Mesenchymal stem cell (in vitro differentiated cells and primary cell): ENCODE results near the gene GNAO1.

Experiments
- DNase-seq: peaks from one replicate; pipeline ENCODE4 v3.0.0-alpha.2; 2013
- H2AFZ ChIP-seq: one replicate; pipeline ENCODE4 v1.6.1; 2013; ENCODE audit warnings: low read depth, mild to moderate bottlenecking, control low read depth, inconsistent platforms, low read length, moderate library complexity
- H2AK5ac ChIP-seq: 2 replicates; pipeline ENCODE4 v1.6.1; 2013; ENCODE audit warnings: low read length, moderate library complexity, mild to moderate bottlenecking, inconsistent platforms; ENCODE audit not compliant: severe bottlenecking
- H2BK120ac ChIP-seq: one replicate; pipeline ENCODE4 v1.6.1; 2013; ENCODE audit warnings: low read depth, mild to moderate bottlenecking, inconsistent platforms, low read length, moderate library complexity
- H2BK12ac ChIP-seq, 2 experiments: one replicate each; pipeline ENCODE4 v1.6.1; 2013; ENCODE audit warnings: inconsistent platforms in 2 of 2, low read length in 2 of 2, mild to moderate bottlenecking in 2 of 2, moderate library complexity in 2 of 2, control low read depth in 1 of 2
- H2BK15ac ChIP-seq: one replicate; pipeline ENCODE4 v1.6.1; 2013; ENCODE audit warnings: mild to moderate bottlenecking, low read depth, inconsistent platforms; ENCODE audit not compliant: poor library complexity, severe bottlenecking
- H2BK5ac ChIP-seq: 2 replicates; pipeline ENCODE4 v1.6.1; 2013; ENCODE audit warnings: low read depth, mild to moderate bottlenecking, low read length, control low read depth, inconsistent platforms; ENCODE audit not compliant: poor library complexity, severe bottlenecking
- H3K14ac ChIP-seq, 2 experiments: one replicate each; pipeline ENCODE4 v1.6.1; 2013; ENCODE audit warnings: inconsistent platforms in 2 of 2, low read length in 2 of 2, control low read depth in 1 of 2, mild to moderate bottlenecking in 1 of 2, moderate library complexity in 1 of 2
- H3K18ac ChIP-seq, 2 experiments: one replicate each; pipeline ENCODE4 v1.6.1; 2013; ENCODE audit warnings: inconsistent platforms in 2 of 2, low read length in 2 of 2, control low read depth in 1 of 2, low read depth in 1 of 2, mild to moderate bottlenecking in 1 of 2
- H3K23ac ChIP-seq, 2 experiments: one replicate each; pipeline ENCODE4 v1.6.1; 2013; ENCODE audit warnings: inconsistent platforms in 2 of 2, low read length in 2 of 2, mild to moderate bottlenecking in 2 of 2, moderate library complexity in 2 of 2, control low read depth in 1 of 2
- H3K27ac ChIP-seq: 2 replicates; pipeline ENCODE4 v1.5.1; 2013; ENCODE audit warnings: mild to moderate bottlenecking, moderate library complexity, low read length, control low read depth, inconsistent platforms; ENCODE audit not compliant: poor library complexity, severe bottlenecking
- H3K27me3 ChIP-seq, 2 experiments: 2 replicates each; pipeline versions ENCODE4 v1.6.1 to v1.7.0; 2013; ENCODE audit warnings: low read length in 2 of 2, mild to moderate bottlenecking in 2 of 2, moderate library complexity in 2 of 2, control low read depth in 1 of 2, inconsistent platforms in 1 of 2; ENCODE audit not compliant: control insufficient read depth in 1 of 2, insufficient read depth in 1 of 2
- H3K36me3 ChIP-seq, 2 experiments: 2 replicates each; pipeline versions ENCODE4 v1.6.1 to v1.7.0; 2013; ENCODE audit warnings: low read length in 2 of 2, control low read depth in 1 of 2, inconsistent platforms in 1 of 2, low read depth in 1 of 2, mild to moderate bottlenecking in 1 of 2; ENCODE audit not compliant: insufficient read depth in 2 of 2, control insufficient read depth in 1 of 2
- H3K4ac ChIP-seq, 2 experiments: one replicate each; pipeline ENCODE4 v1.6.1; 2013; ENCODE audit warnings: inconsistent platforms in 2 of 2, low read length in 2 of 2, mild to moderate bottlenecking in 2 of 2, moderate library complexity in 2 of 2, control low read depth in 1 of 2, low read depth in 1 of 2
- H3K4me1 ChIP-seq: 2 replicates; pipeline ENCODE4 v1.6.1; 2013; ENCODE audit warnings: low read depth, low read length, control low read depth; ENCODE audit not compliant: control insufficient read depth, insufficient read depth
- H3K4me2 ChIP-seq: 2 replicates; pipeline ENCODE4 v1.6.1; 2013; ENCODE audit warnings: low read length, mild to moderate bottlenecking, inconsistent platforms; ENCODE audit not compliant: poor library complexity, severe bottlenecking
- H3K4me3 ChIP-seq, 2 experiments: 2 replicates each; pipeline versions ENCODE4 v1.5.1 to v1.7.0; 2013; ENCODE audit warnings: low read length in 2 of 2, mild to moderate bottlenecking in 2 of 2, control low read depth in 1 of 2, low read depth in 1 of 2; ENCODE audit not compliant: insufficient read depth in 1 of 2
- H3K79me1 ChIP-seq: replicated peaks from 2 replicates; pipeline ENCODE4 v1.6.1; 2013; ENCODE audit warnings: mild to moderate bottlenecking, control low read depth, low read length, inconsistent platforms; ENCODE audit not compliant: poor library complexity, severe bottlenecking
- H3K9ac ChIP-seq: 2 replicates; pipeline ENCODE4 v1.7.0; 2013; ENCODE audit warnings: mild to moderate bottlenecking, low read length, moderate library complexity
- H3K9me3 ChIP-seq: 2 replicates; pipeline ENCODE4 v1.7.0; 2013; ENCODE audit warnings: mild to moderate bottlenecking, low read length; ENCODE audit not compliant: control insufficient read depth
- H4K8ac ChIP-seq: one replicate; pipeline ENCODE4 v1.6.1; 2013; ENCODE audit warnings: inconsistent platforms, mild to moderate bottlenecking, low read length, moderate library complexity
- H4K91ac ChIP-seq: one replicate; pipeline ENCODE4 v1.6.1; 2013; ENCODE audit warnings: mild to moderate bottlenecking, low read length, inconsistent platforms
- WGBS: methylation state at CpG from one replicate; pipeline ENCODE4 v1.1.7; 2013; ENCODE audit warnings: mixed read lengths; 5-methylcytosine and 5-hydroxymethylcytosine counted together

The GNAO1 gene

GRCh38 chr16:56174411-56174810 is 16.9 kb upstream of the GNAO1 start:
- Histone ChIP-seq H3K4ac (no peak overlapping the region), H3K18ac (no peak overlapping the region), H4K8ac (no peak overlapping the region), H3K36me3 (no peaks in the 10 kb centered on the region), H2BK5ac (no peak overlapping the region), H3K14ac (no peak overlapping the region), H2AK5ac (no peak overlapping the region), H3K27me3 (no peaks in the 10 kb centered on the region), H2BK12ac (no peak overlapping the region), H3K23ac (no peak overlapping the region), H3K9me3 (peaks cover 10% of the 10 kb centered on the region), H4K91ac (no peak overlapping the region), H3K4me2 (no peak overlapping the region), H2BK120ac (no peak overlapping the region), H3K4me3 (no peak overlapping the region), H3K27ac (no peak overlapping the region), H2BK15ac (no peak overlapping the region), H3K9ac (no peak overlapping the region), H2AFZ (no peak overlapping the region), H3K79me1 (no peaks in the 10 kb centered on the region), H3K4me1 (no peaks in the 10 kb centered on the region)
- DNase-seq: no peak

- Histone ChIP-seq H2BK12ac (no peak overlapping the region), H4K91ac (no peak overlapping the region), H2BK15ac (no peak overlapping the region), H2BK5ac (no peak overlapping the region), H3K23ac (no peak overlapping the region), H3K4me2 (no peak overlapping the region), H2BK120ac (no peak overlapping the region), H3K18ac (no peak overlapping the region), H2AK5ac (no peak overlapping the region), H3K27me3 (no peaks in the 10 kb centered on the region), H3K14ac (no peak overlapping the region), H3K36me3 (no peaks in the 10 kb centered on the region), H3K4me3 (no peak overlapping the region), H3K27ac (no peak overlapping the region), H3K79me1 (no peaks in the 10 kb centered on the region), H3K4ac (no peak overlapping the region), H4K8ac (no peak overlapping the region), H3K4me1 (no peaks in the 10 kb centered on the region), H3K9me3 (peaks cover 24% of the 10 kb centered on the region), H2AFZ (no peak overlapping the region), H3K9ac (no peak overlapping the region)
- DNase-seq: no peak
Observed at GRCh38 chr16:56181401-56181800, 9.9 kb upstream of the GNAO1 start.

GRCh38 chr16:56183266-56183665 is 8.0 kb upstream of the GNAO1 start:
- Histone ChIP-seq H3K4me1 (no peaks in the 10 kb centered on the region), H3K14ac (no peak overlapping the region), H3K23ac (no peak overlapping the region), H2AK5ac (no peak overlapping the region), H3K4me3 (no peak overlapping the region), H3K27ac (no peak overlapping the region), H2BK12ac (no peak overlapping the region), H3K36me3 (no peaks in the 10 kb centered on the region), H3K27me3 (no peaks in the 10 kb centered on the region), H2BK120ac (no peak overlapping the region), H3K9me3 (peaks cover 22% of the 10 kb centered on the region), H2AFZ (no peak overlapping the region), H3K79me1 (no peaks in the 10 kb centered on the region), H4K8ac (no peak overlapping the region), H4K91ac (no peak overlapping the region), H3K4me2 (no peak overlapping the region), H3K4ac (no peak overlapping the region), H2BK5ac (no peak overlapping the region), H3K18ac (no peak overlapping the region), H3K9ac (no peak overlapping the region), H2BK15ac (no peak overlapping the region)
- DNase-seq: no peak
- WGBS: 80% methylated on average over 1 of the region's 2 CpGs

GRCh38 chr16:56190048-56190676 is 1.1 kb upstream of the GNAO1 start:
- H3K18ac ChIP-seq: no peak overlapping the region

More at GRCh38 chr16:56190048-56190676, 1.1 kb upstream of the GNAO1 start:
- Histone ChIP-seq H3K9me3 (no peaks in the 10 kb centered on the region), H2BK15ac (no peak overlapping the region), H2AFZ (peak overlapping the region; percentile 27), H3K4me3 (peak overlapping the region in 1 of 2 experiments; percentile 71), H3K4me2 (peak overlapping the region; percentile 92), H2BK5ac (no peak overlapping the region), H3K4ac (no peak overlapping the region), H3K9ac (peak overlapping the region; percentile 16), H3K23ac (peak overlapping the region in 1 of 2 experiments; percentile 79), H4K8ac (no peak overlapping the region), H3K79me1 (no peaks in the 10 kb centered on the region), H3K14ac (no peak overlapping the region), H3K27ac (no peak overlapping the region), H2AK5ac (no peak overlapping the region), H4K91ac (no peak overlapping the region), H2BK120ac (no peak overlapping the region), H2BK12ac (no peak overlapping the region), H3K27me3 (peaks cover 58 to 59% of the 10 kb centered on the region in 2 experiments), H3K36me3 (peaks cover 0 to 3% of the 10 kb centered on the region in 2 experiments), H3K4me1 (peaks cover 17% of the 10 kb centered on the region)
- DNase-seq: peak; percentile 1
- WGBS: 16% methylated on average over 15 of the region's 18 CpGs
